Endothelial cell of umbilical vein (primary cell): Measurements from ENCODE around the gene SUPT7L. TPM values are rescaled to one million over a fixed set of nuclear protein-coding genes. Genes with fewer than 3 reads are reported as not detected.

Experiments used
- BruUV-seq: library from RNA; stranded (reverse); fragments of 400-500 nt; replicated peaks from 2 replicates; lab custom pipeline; 2021; lab: Mats Ljungman, UMichigan
- CTCF ChIA-PET: fragments of 300-600, 350-600 bp; sonication (Branson Sonifier 250); formaldehyde crosslinking; loops from one replicate; lab custom pipeline; 2021; ENCODE audit warnings: antibody characterized with exemption, inconsistent platforms; lab: Charles Lee
- POLR2A ChIA-PET: fragments of 300-600, 350-600 bp; sonication (Branson Sonifier 250); formaldehyde crosslinking; loops from one replicate; lab custom pipeline; 2021; ENCODE audit warnings: antibody characterized with exemption, inconsistent platforms; lab: Charles Lee
- DNase-seq: peaks from one replicate; pipeline ENCODE4 v3.0.0-alpha.2; 2011; ENCODE audit warnings: low read depth, low spot score
- FAIRE-seq: peaks from 2 replicates; lab custom pipeline; 2011; peaks lifted over from hg19 to GRCh38; lab: Jason Lieb, UNC
- H2AFZ ChIP-seq: 2 replicates; pipeline ENCODE4 v1.6.0; 2012; ENCODE audit warnings: low read depth, low read length, control low read depth, inconsistent platforms
- H3K27ac ChIP-seq: 2 replicates; pipeline ENCODE4 v1.5.1; 2011; ENCODE audit warnings: low read depth, mild to moderate bottlenecking, control low read depth, low read length, moderate library complexity; ENCODE audit not compliant: insufficient read depth
- H3K27me3 ChIP-seq, 2 experiments: 2 replicates each; pipeline versions ENCODE4 v1.6.0 to v1.6.1; 2011; ENCODE audit warnings: low read length in 2 of 2, mixed read lengths in 1 of 2; ENCODE audit not compliant: control insufficient read depth in 2 of 2, insufficient read depth in 2 of 2
- H3K36me3 ChIP-seq, 2 experiments: 2 replicates in 1 of 2; 3 replicates in 1 of 2; pipeline ENCODE4 v1.5.1; 2011; ENCODE audit warnings: low read length in 2 of 2, mild to moderate bottlenecking in 1 of 2, moderate library complexity in 1 of 2; ENCODE audit not compliant: control insufficient read depth in 2 of 2, insufficient read depth in 2 of 2; ENCODE audit errors: extremely low read depth in 1 of 2
- H3K4me1 ChIP-seq: 3 replicates; pipeline ENCODE4 v1.5.1; 2011; ENCODE audit warnings: mild to moderate bottlenecking, low read length; ENCODE audit not compliant: control insufficient read depth, insufficient read depth; ENCODE audit errors: extremely low read depth
- H3K4me2 ChIP-seq: 2 replicates; pipeline ENCODE4 v1.6.1; 2011; ENCODE audit warnings: low read length, control low read depth, mixed read lengths; ENCODE audit not compliant: insufficient read depth
- H3K4me3 ChIP-seq, 3 experiments: fragments of 200-600 bp in 1 of 3; sonication (generic), shearing (Covaris generic) in 1 of 3; replicated peaks in 1 of 3; 2 replicates each; pipeline ENCODE4 v1.5.1; 2011 to 2016; ENCODE audit warnings: control low read depth in 3 of 3, low read length in 3 of 3, mild to moderate bottlenecking in 2 of 3, inconsistent platforms in 1 of 3, low read depth in 1 of 3, moderate library complexity in 1 of 3; ENCODE audit not compliant: insufficient read depth in 1 of 3
- H3K79me2 ChIP-seq: 2 replicates; pipeline ENCODE4 v1.6.0; 2012; ENCODE audit warnings: low read length, inconsistent platforms; ENCODE audit not compliant: control insufficient read depth, insufficient read depth
- H3K9ac ChIP-seq: replicated peaks from 2 replicates; pipeline ENCODE3; 2011; ENCODE audit warnings: low read length, control low read depth; ENCODE audit not compliant: insufficient read depth; ENCODE audit errors: extremely low read depth
- H3K9me1 ChIP-seq: replicated peaks from 3 replicates; pipeline ENCODE4 v1.6.0; 2011; ENCODE audit warnings: mild to moderate bottlenecking, low read length; ENCODE audit not compliant: control insufficient read depth, insufficient read depth; ENCODE audit errors: extremely low read depth
- H3K9me3 ChIP-seq: replicated peaks from 2 replicates; pipeline ENCODE4 v1.5.1; 2012; ENCODE audit warnings: low read length, inconsistent platforms; ENCODE audit not compliant: control insufficient read depth, insufficient read depth
- H4K20me1 ChIP-seq: replicated peaks from 2 replicates; pipeline ENCODE3; 2011; ENCODE audit warnings: mild to moderate bottlenecking, low read length; ENCODE audit not compliant: control insufficient read depth, insufficient read depth; ENCODE audit errors: extremely low read depth
- CTCF ChIP-seq, 2 donors: IDR thresholded peaks; 1 replicate in 1 of 2; 2 replicates in 1 of 2; pipeline ENCODE4 v1.5.1; 2011; ENCODE audit warnings: low read length in 2 of 2, mild to moderate bottlenecking in 2 of 2, moderate library complexity in 2 of 2, control low read depth in 1 of 2, inconsistent platforms in 1 of 2, low read depth in 1 of 2; ENCODE audit not compliant: insufficient read depth in 1 of 2; ENCODE audit errors: extremely low read depth in 1 of 2
- EZH2 ChIP-seq: IDR thresholded peaks from 2 replicates; pipeline ENCODE4 v1.6.1; 2012; ENCODE audit warnings: borderline replicate concordance, low read depth, mild to moderate bottlenecking, moderate library complexity, low read length, inconsistent platforms; ENCODE audit not compliant: severe bottlenecking
- FOS ChIP-seq: IDR thresholded peaks from 2 replicates; pipeline ENCODE4 v1.6.1; 2011; ENCODE audit warnings: mild to moderate bottlenecking, low read length, moderate library complexity, borderline replicate concordance; ENCODE audit not compliant: insufficient read depth
- GATA2 ChIP-seq: IDR thresholded peaks from 2 replicates; pipeline ENCODE4 v1.7.0; 2011; ENCODE audit warnings: low read depth, mild to moderate bottlenecking, moderate library complexity, mixed read lengths, low read length; ENCODE audit not compliant: insufficient read length, insufficient read depth
- JUN ChIP-seq: IDR thresholded peaks from 2 replicates; pipeline ENCODE4 v1.6.1; 2011; ENCODE audit warnings: borderline replicate concordance, low read depth; ENCODE audit not compliant: insufficient read length, insufficient read depth
- MAX ChIP-seq: IDR thresholded peaks from 2 replicates; pipeline ENCODE4 v1.6.1; 2011; ENCODE audit not compliant: insufficient read depth, insufficient read length
- MYC ChIP-seq: IDR thresholded peaks from one replicate; pipeline ENCODE4 v1.6.1; 2011; ENCODE audit warnings: mild to moderate bottlenecking, low read depth, low read length
- POLR2A ChIP-seq: IDR thresholded peaks from 2 replicates; pipeline ENCODE4 v1.6.1; 2012; ENCODE audit warnings: low read depth, mild to moderate bottlenecking, control low read depth, low read length
- POLR2AphosphoS5 ChIP-seq: IDR thresholded peaks from 2 replicates; pipeline ENCODE4 v1.6.1; 2012; ENCODE audit warnings: low read depth, mild to moderate bottlenecking, control low read depth, low read length, moderate library complexity; ENCODE audit not compliant: insufficient read depth
- dilution Hi-C: fragments of 300-500 bp; cut with MboI; formaldehyde crosslinking; loops from one replicate; pipeline ENCODE4 v1.15.0; 2019; ENCODE audit warnings: low sequenced_read_pairs; ENCODE audit not compliant: extremely low pct_ligation_motif_present
- intact Hi-C: fragments of 100-400 bp; cut with micrococcal nuclease; formaldehyde crosslinking; loops from one replicate; pipeline ENCODE4 v1.10.0; 2022
- polyA plus RNA-seq, 4 experiments: library from polyadenylated mRNA; depleted of rRNA in 3 of 4; stranded (reverse) in 3 of 4; unstranded in 1 of 4; fragments of >200 nt; gene quantifications; 2 replicates each; pipeline versions ENCODE4 v1.2.1 to v1.2.3, GENCODE V29; 2011 to 2012; ENCODE audit warnings: missing spikeins in 1 of 4
- total RNA-seq: library from RNA; stranded (reverse); gene quantifications from 2 replicates; pipeline ENCODE4 v1.2.3, GENCODE V29; 2021

Gene SUPT7L
- total and polyA plus RNA-seq, 2 donors (not counting 3 experiments of a cell fraction or from before 2014, with no cell fraction given), result 30.3 to 44.5 TPM

DNA sequence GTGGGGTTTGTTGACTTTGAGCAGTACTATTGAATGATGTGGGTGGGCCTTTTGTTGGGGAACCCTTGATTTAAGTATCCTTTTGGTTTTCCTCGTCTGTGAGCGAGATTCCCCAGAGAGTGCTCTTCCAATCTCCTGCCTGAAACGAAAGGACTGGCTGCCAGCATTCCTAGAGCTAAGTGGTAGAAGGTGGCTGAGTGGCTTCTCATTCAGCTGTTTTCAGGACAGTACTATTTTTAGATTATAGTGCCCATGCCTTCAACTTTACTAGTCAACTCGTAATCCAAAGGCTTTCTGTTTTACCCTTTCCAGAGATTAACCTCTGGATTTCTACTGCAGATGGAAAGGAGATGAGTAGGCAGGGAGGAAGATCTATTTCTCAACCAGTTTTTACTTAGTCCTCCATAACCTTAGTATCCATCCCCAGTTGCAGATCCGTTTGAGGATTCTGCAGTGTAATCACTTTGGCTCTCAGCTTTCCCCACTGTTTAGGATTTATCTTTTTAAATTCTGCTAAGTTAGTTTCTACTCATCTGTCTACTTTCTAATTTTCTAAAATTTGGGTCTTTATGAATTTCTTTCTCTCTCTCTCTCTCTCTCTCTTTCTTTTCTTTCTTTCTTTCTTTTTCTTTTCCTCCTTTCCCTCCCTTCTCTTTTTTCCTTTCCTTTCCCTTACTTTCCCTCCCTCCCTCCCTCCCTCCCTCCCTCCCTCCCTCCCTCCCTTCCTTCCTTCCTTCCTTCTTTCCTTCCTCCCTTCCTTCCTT is 9.5 kb upstream of the SUPT7L start:
- no peaks in the 10 kb centered on the region for H3K9me1 ChIP-seq
- BruUV-seq, result no TSS peak
- H3K36me3 ChIP-seq, result peaks cover 2 to 6% of the 10 kb centered on the region in 2 experiments
- H2AFZ ChIP-seq, result no peak overlapping the region
- no peak for FAIRE-seq
- ChIA-PET CTCF (interaction anchor here (1.2 to 1.7 kb wide), 2 partner anchors 11 kb away, joined by 6 to 9 read pairs; no protein-coding TSS in a partner anchor), POLR2A (no interaction called here)
- no peaks in the 10 kb centered on the region for H3K79me2 ChIP-seq
- no peak overlapping the region for H3K4me2 ChIP-seq
- H3K9me3 ChIP-seq, result no peaks in the 10 kb centered on the region
- no peaks in the 10 kb centered on the region for H3K27me3 ChIP-seq
- TF ChIP-seq CTCF (IDR thresholded peaks at IDR 0.05; ENCODE audit: extremely low read depth in 1 of 2, insufficient read depth in 1 of 2, low read depth in 1 of 2, low read length in 2 of 2), result no peak
- TF ChIP-seq MYC, result no peak
- no peak for TF ChIP-seq POLR2AphosphoS5
- no peak for TF ChIP-seq EZH2
- TF ChIP-seq GATA2, result no peak
- TF ChIP-seq POLR2A, result no peak
- no peak for TF ChIP-seq JUN
- no peak for TF ChIP-seq FOS
- no peak for TF ChIP-seq MAX
- intact Hi-C loops, result no loop called here
- no peak overlapping the region for H3K4me3 ChIP-seq
- no peak for DNase-seq
- peaks cover under 1% of the 10 kb centered on the region for H3K4me1 ChIP-seq
- dilution Hi-C loops, result no loop called here
- no peaks in the 10 kb centered on the region for H4K20me1 ChIP-seq
- H3K27ac ChIP-seq, result no peak overlapping the region
- no peak overlapping the region for H3K9ac ChIP-seq
